HEK293 (cell line): Measurements from ENCODE around the gene CDAN1.

Source experiments
- CTCF ChIA-PET: fragments of 350-600 bp; formaldehyde crosslinking; extraction: SDS; loops from one replicate; lab custom pipeline; 2021; ENCODE audit warnings: antibody characterized with exemption; lab: Yijun Ruan, JAX
- POLR2A ChIA-PET: fragments of 300-600 bp; formaldehyde crosslinking; extraction: SDS; loops from one replicate; lab custom pipeline; 2020; ENCODE audit warnings: antibody characterized with exemption, inconsistent platforms; lab: Yijun Ruan, JAX
- H3K27ac ChIP-seq: fragments of 200-500 bp; sonication (Bioruptor generic); 2 replicates; pipeline ENCODE4 v1.5.1; 2014; ENCODE audit warnings: low read depth, low read length, control low read depth, inconsistent platforms; ENCODE audit errors: extremely low read depth
- H3K36me3 ChIP-seq, 2 experiments: fragments of 200-500 bp in 1 of 2; sonication (Bioruptor generic) in 1 of 2; 1 replicate in 1 of 2; 2 replicates in 1 of 2; pipeline ENCODE4 v1.5.1; 2014 to 2017; ENCODE audit warnings: inconsistent platforms in 2 of 2, low read length in 2 of 2; ENCODE audit not compliant: control insufficient read depth in 2 of 2, insufficient read depth in 1 of 2
- H3K4me1 ChIP-seq: fragments of 200-500 bp; sonication (Bioruptor generic); 2 replicates; pipeline ENCODE4 v1.5.1; 2014; ENCODE audit warnings: mild to moderate bottlenecking, low read length, inconsistent platforms; ENCODE audit not compliant: control insufficient read depth, insufficient read depth
- H3K4me3 ChIP-seq: 2 replicates; pipeline ENCODE4 v1.5.1; 2011; ENCODE audit warnings: low read depth, mild to moderate bottlenecking, control low read depth, low read length, moderate library complexity
- H3K9me3 ChIP-seq: fragments of 200-500 bp; sonication (Bioruptor generic); 2 replicates; pipeline ENCODE4 v1.5.1; 2014; ENCODE audit warnings: low read depth, low read length, inconsistent platforms; ENCODE audit not compliant: control insufficient read depth, insufficient read depth
- BCL11B ChIP-seq: fragments of 450-650 bp; formaldehyde crosslinking; IDR thresholded peaks from 2 replicates; pipeline ENCODE4 v1.5.1; 2016; ENCODE audit warnings: low read depth, missing biosample characterization, missing genetic modification characterization
- HOXC10 ChIP-seq: sonication (generic); formaldehyde crosslinking; IDR thresholded peaks from 2 replicates; pipeline ENCODE4 v1.8.1; 2023; ENCODE audit warnings: mild to moderate bottlenecking, missing genetic modification reagents
- SALL2 ChIP-seq: fragments of 450-650 bp; formaldehyde crosslinking; IDR thresholded peaks from 2 replicates; pipeline ENCODE4 v1.5.0; 2017; ENCODE audit warnings: missing biosample characterization, mild to moderate bottlenecking, missing genetic modification characterization, borderline replicate concordance
- SCRT1 ChIP-seq: fragments of 450-650 bp; formaldehyde crosslinking; IDR thresholded peaks from 2 replicates; pipeline ENCODE4 v1.5.1; 2016; ENCODE audit warnings: missing biosample characterization, missing genetic modification characterization, borderline replicate concordance
- SP2 ChIP-seq: fragments of 450-650 bp; formaldehyde crosslinking; IDR thresholded peaks from 2 replicates; pipeline ENCODE4 v1.5.1; 2016; ENCODE audit warnings: missing biosample characterization, missing genetic modification characterization
- YY2 ChIP-seq: fragments of 450-650 bp; formaldehyde crosslinking; IDR thresholded peaks from 2 replicates; pipeline ENCODE4 v1.5.1; 2016; ENCODE audit warnings: missing biosample characterization, missing genetic modification characterization
- ZBTB10 ChIP-seq: fragments of 450-650 bp; formaldehyde crosslinking; IDR thresholded peaks from 2 replicates; pipeline ENCODE4 v1.5.1; 2016; ENCODE audit warnings: missing biosample characterization, missing genetic modification characterization
- ZBTB48 ChIP-seq: fragments of 450-650 bp; formaldehyde crosslinking; IDR thresholded peaks from 2 replicates; pipeline ENCODE4 v1.5.1; 2016; ENCODE audit warnings: missing biosample characterization, missing genetic modification characterization
- ZNF19 ChIP-seq: fragments of 450-650 bp; formaldehyde crosslinking; IDR thresholded peaks from 2 replicates; pipeline ENCODE4; 2016; ENCODE audit warnings: missing biosample characterization, missing genetic modification characterization, low read depth
- ZNF292 ChIP-seq: fragments of 450-650 bp; formaldehyde crosslinking; IDR thresholded peaks from 2 replicates; pipeline ENCODE4 v1.5.1; 2016; ENCODE audit warnings: low read depth, missing biosample characterization, missing genetic modification characterization, borderline replicate concordance
- ZNF302 ChIP-seq: fragments of 450-650 bp; formaldehyde crosslinking; IDR thresholded peaks from 2 replicates; pipeline ENCODE4 v1.5.1; 2016; ENCODE audit warnings: missing biosample characterization, missing genetic modification characterization, low read depth
- ZNF521 ChIP-seq: fragments of 450-650 bp; formaldehyde crosslinking; IDR thresholded peaks from 2 replicates; pipeline ENCODE4 v1.5.1; 2017; ENCODE audit warnings: missing biosample characterization, mild to moderate bottlenecking, missing genetic modification characterization
- ZNF626 ChIP-seq: fragments of 450-650 bp; sonication (Bioruptor Pico); formaldehyde crosslinking; IDR thresholded peaks from 2 replicates; pipeline ENCODE4 v1.5.1; 2018; ENCODE audit warnings: missing biosample characterization, missing genetic modification characterization, inconsistent platforms
- ZNF654 ChIP-seq: fragments of 450-650 bp; formaldehyde crosslinking; IDR thresholded peaks from 2 replicates; pipeline ENCODE4 v1.5.1; 2016; ENCODE audit warnings: low read depth, missing biosample characterization, missing genetic modification characterization
- TF ChIP-seq, protein P1 (sequence below): fragments of 450-650 bp; formaldehyde crosslinking; IDR thresholded peaks from 2 replicates; pipeline ENCODE4 v1.5.1; 2016; ENCODE audit warnings: missing biosample characterization, missing genetic modification characterization
- TF ChIP-seq, protein P2 (sequence below): fragments of 450-650 bp; formaldehyde crosslinking; IDR thresholded peaks from 2 replicates; pipeline ENCODE4 v1.5.1; 2016; ENCODE audit warnings: missing biosample characterization, missing genetic modification characterization, low read depth
- TF ChIP-seq, protein P3 (sequence below): fragments of 450-650 bp; formaldehyde crosslinking; IDR thresholded peaks from 2 replicates; pipeline ENCODE4 v1.5.1; 2016; ENCODE audit warnings: missing biosample characterization, missing genetic modification characterization
- TF ChIP-seq, protein P4 (sequence below): fragments of 450-650 bp; IDR thresholded peaks from 2 replicates; pipeline ENCODE4 v1.5.1; 2018; ENCODE audit warnings: missing biosample characterization, mild to moderate bottlenecking, missing genetic modification characterization

The CDAN1 gene

DNA sequence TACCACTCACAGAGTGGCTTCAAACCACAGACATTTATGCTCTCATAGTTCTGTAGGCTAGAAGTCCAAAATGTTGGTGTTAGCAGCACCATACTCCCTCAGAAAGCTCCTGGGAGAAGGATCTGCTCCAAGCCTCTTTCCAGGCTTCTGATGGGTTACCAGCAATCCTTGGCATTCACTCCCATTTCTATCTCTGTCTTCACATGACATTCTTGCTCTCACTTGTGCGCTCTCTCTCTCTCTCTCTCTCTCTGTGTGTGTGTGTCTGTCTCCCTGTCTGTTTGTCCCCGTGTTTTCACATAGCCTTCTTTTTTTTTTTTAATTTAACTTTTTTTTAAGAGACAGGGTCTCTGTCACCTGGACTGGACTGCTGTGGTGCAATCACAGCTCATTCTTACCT, 26.3 kb downstream of the CDAN1 start:
- POLR2A ChIA-PET, result no interaction called here
- Histone ChIP-seq H3K4me3 (no peak overlapping the region), H3K9me3 (no peaks in the 10 kb centered on the region), H3K4me1 (no peaks in the 10 kb centered on the region), H3K36me3 (no peaks in the 10 kb centered on the region; a peak in 1 of 3 replicates), H3K27ac (no peak overlapping the region)
- CTCF ChIA-PET, result interaction anchor here (0.6 to 1.5 kb wide), 2 partner anchors 27 to 216 kb away, joined by 4 to 8 read pairs; no protein-coding TSS in a partner anchor
- TF ChIP-seq SCRT1 (tag by site-specific recombination) (no peak), SP2 (tag by site-specific recombination) (no peak), ZNF654 (tag by site-specific recombination) (no peak), SALL2 (tag by site-specific recombination) (no peak), ZNF292 (tag by site-specific recombination) (no peak), ZNF302 (tag by site-specific recombination) (no peak), ZNF626 (no peak), ZBTB48 (tag by site-specific recombination) (no peak), HOXC10 (no peak)
- TF ChIP-seq, protein P1, sequence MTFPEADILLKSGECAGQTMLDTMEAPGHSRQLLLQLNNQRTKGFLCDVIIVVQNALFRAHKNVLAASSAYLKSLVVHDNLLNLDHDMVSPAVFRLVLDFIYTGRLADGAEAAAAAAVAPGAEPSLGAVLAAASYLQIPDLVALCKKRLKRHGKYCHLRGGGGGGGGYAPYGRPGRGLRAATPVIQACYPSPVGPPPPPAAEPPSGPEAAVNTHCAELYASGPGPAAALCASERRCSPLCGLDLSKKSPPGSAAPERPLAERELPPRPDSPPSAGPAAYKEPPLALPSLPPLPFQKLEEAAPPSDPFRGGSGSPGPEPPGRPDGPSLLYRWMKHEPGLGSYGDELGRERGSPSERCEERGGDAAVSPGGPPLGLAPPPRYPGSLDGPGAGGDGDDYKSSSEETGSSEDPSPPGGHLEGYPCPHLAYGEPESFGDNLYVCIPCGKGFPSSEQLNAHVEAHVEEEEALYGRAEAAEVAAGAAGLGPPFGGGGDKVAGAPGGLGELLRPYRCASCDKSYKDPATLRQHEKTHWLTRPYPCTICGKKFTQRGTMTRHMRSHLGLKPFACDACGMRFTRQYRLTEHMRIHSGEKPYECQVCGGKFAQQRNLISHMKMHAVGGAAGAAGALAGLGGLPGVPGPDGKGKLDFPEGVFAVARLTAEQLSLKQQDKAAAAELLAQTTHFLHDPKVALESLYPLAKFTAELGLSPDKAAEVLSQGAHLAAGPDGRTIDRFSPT, result no peak
- TF ChIP-seq, protein P2, sequence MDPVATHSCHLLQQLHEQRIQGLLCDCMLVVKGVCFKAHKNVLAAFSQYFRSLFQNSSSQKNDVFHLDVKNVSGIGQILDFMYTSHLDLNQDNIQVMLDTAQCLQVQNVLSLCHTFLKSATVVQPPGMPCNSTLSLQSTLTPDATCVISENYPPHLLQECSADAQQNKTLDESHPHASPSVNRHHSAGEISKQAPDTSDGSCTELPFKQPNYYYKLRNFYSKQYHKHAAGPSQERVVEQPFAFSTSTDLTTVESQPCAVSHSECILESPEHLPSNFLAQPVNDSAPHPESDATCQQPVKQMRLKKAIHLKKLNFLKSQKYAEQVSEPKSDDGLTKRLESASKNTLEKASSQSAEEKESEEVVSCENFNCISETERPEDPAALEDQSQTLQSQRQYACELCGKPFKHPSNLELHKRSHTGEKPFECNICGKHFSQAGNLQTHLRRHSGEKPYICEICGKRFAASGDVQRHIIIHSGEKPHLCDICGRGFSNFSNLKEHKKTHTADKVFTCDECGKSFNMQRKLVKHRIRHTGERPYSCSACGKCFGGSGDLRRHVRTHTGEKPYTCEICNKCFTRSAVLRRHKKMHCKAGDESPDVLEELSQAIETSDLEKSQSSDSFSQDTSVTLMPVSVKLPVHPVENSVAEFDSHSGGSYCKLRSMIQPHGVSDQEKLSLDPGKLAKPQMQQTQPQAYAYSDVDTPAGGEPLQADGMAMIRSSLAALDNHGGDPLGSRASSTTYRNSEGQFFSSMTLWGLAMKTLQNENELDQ (tag by site-specific recombination), result no peak

- Histone ChIP-seq H3K4me3 (no peak overlapping the region), H3K36me3 (no peaks in the 10 kb centered on the region; a peak in 1 of 3 replicates), H3K9me3 (no peaks in the 10 kb centered on the region), H3K4me1 (no peaks in the 10 kb centered on the region), H3K27ac (no peak overlapping the region)
- TF ChIP-seq ZNF521 (tag by site-specific recombination), result no peak
- TF ChIP-seq ZNF19 (tag by site-specific recombination), result no peak
- TF ChIP-seq BCL11B (tag by site-specific recombination), result no peak
- TF ChIP-seq, protein P3, sequence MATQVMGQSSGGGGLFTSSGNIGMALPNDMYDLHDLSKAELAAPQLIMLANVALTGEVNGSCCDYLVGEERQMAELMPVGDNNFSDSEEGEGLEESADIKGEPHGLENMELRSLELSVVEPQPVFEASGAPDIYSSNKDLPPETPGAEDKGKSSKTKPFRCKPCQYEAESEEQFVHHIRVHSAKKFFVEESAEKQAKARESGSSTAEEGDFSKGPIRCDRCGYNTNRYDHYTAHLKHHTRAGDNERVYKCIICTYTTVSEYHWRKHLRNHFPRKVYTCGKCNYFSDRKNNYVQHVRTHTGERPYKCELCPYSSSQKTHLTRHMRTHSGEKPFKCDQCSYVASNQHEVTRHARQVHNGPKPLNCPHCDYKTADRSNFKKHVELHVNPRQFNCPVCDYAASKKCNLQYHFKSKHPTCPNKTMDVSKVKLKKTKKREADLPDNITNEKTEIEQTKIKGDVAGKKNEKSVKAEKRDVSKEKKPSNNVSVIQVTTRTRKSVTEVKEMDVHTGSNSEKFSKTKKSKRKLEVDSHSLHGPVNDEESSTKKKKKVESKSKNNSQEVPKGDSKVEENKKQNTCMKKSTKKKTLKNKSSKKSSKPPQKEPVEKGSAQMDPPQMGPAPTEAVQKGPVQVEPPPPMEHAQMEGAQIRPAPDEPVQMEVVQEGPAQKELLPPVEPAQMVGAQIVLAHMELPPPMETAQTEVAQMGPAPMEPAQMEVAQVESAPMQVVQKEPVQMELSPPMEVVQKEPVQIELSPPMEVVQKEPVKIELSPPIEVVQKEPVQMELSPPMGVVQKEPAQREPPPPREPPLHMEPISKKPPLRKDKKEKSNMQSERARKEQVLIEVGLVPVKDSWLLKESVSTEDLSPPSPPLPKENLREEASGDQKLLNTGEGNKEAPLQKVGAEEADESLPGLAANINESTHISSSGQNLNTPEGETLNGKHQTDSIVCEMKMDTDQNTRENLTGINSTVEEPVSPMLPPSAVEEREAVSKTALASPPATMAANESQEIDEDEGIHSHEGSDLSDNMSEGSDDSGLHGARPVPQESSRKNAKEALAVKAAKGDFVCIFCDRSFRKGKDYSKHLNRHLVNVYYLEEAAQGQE (tag by site-specific recombination), result no peak
- TF ChIP-seq ZBTB10 (tag by site-specific recombination), result no peak
- TF ChIP-seq, protein P4, sequence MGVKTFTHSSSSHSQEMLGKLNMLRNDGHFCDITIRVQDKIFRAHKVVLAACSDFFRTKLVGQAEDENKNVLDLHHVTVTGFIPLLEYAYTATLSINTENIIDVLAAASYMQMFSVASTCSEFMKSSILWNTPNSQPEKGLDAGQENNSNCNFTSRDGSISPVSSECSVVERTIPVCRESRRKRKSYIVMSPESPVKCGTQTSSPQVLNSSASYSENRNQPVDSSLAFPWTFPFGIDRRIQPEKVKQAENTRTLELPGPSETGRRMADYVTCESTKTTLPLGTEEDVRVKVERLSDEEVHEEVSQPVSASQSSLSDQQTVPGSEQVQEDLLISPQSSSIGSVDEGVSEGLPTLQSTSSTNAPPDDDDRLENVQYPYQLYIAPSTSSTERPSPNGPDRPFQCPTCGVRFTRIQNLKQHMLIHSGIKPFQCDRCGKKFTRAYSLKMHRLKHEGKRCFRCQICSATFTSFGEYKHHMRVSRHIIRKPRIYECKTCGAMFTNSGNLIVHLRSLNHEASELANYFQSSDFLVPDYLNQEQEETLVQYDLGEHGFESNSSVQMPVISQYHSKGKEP, result no peak
- no peak for TF ChIP-seq YY2 (tag by site-specific recombination)
- POLR2A ChIA-PET, result no interaction called here
- CTCF ChIA-PET, result interaction anchor here (0.6 to 0.7 kb wide), 2 partner anchors 573 to 804 kb away, joined by 3 to 4 read pairs; no protein-coding TSS in a partner anchor
Observed at GRCh38 chr15:42707873-42708544, 28.9 kb downstream of the CDAN1 start.
